Epidermal melanocyte (primary cell): ENCODE results near the gene DPY19L3.
"Not testable (repeated sequence)": the region's sequence is repeated elsewhere in the genome, so short reads cannot be mapped to it uniquely, and the experiment has no call there.

ENCODE experiments used
- DNase-seq: peaks from one replicate; pipeline ENCODE4 v3.0.0; 2011; ENCODE audit warnings: low spot score; ENCODE audit not compliant: insufficient read length

The DPY19L3 gene, protein sequence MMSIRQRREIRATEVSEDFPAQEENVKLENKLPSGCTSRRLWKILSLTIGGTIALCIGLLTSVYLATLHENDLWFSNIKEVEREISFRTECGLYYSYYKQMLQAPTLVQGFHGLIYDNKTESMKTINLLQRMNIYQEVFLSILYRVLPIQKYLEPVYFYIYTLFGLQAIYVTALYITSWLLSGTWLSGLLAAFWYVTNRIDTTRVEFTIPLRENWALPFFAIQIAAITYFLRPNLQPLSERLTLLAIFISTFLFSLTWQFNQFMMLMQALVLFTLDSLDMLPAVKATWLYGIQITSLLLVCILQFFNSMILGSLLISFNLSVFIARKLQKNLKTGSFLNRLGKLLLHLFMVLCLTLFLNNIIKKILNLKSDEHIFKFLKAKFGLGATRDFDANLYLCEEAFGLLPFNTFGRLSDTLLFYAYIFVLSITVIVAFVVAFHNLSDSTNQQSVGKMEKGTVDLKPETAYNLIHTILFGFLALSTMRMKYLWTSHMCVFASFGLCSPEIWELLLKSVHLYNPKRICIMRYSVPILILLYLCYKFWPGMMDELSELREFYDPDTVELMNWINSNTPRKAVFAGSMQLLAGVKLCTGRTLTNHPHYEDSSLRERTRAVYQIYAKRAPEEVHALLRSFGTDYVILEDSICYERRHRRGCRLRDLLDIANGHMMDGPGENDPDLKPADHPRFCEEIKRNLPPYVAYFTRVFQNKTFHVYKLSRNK

GRCh38 chr19:32405431-32406160 is at the start of gene DPY19L3:
TSS of gene DPY19L3 (plus strand) at chr19:32405770. CDS start at chr19:32408254, 2,484 bp downstream.
- peak; percentile 80 for DNase-seq

DNA sequence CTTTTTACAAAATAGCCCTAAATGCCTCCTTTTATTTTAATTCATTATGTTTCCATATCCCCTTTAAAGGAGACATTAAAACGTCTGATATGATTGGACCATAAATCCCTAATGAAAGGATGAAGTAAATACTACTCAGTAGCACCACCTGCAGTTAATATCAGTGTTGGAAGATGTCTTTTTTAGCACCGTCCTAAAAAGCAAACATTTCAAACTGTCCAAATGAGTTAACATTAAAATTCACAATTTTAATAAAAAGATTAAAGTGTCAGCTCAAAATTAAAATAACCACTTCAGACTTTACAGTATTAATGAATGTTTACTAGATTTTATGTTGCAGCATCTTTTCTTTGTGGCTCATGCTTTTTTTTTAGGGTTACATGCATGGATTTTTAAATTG is 47.9 kb upstream of the DPY19L3 start:
- no peak for DNase-seq

GRCh38 chr19:32358321-32358720 is 47.2 kb upstream of the DPY19L3 start:
- DNase-seq, result no peak

DNA sequence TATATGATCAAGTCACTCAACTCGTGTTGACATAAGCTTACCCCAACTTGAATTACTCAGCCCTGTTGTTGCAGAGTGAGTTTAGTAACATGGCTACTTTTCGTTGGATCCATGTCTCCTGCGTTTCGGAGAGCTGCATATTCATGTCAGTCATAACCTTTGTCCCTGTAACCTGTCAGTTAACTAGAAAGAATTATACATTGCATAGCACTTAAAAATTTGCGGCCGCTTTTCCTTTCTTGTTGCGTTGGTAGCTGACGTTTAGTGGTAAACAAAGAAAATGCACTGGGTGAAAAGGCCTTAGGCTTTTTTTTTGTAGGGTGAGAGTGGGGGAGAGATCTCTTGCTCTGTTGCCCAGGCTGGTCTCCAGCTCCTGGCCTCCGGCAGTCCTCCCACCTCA is 46.0 kb upstream of the DPY19L3 start:
- DNase-seq, result no peak

GRCh38 chr19:32361574-32362317 is 43.8 kb upstream of the DPY19L3 start:
- no peak for DNase-seq

DNA sequence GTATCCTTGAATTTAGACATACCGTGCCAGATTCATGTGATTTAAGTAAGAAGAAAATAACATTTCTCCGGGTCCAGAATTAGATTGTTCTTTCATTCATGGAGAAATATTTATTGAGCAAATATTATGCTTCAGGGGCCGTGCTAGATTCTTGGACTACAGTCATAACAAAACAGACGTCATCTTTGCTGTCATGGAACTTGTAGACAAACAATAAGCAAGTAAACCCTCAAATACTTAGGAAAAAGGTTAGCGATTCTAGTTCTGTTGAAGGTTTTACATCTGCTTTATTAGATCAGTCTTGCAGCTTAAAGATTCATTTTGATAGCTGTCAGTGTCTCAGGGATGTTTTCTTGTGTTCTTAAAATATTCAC is 43.3 kb upstream of the DPY19L3 start:
- no peak for DNase-seq

DNA sequence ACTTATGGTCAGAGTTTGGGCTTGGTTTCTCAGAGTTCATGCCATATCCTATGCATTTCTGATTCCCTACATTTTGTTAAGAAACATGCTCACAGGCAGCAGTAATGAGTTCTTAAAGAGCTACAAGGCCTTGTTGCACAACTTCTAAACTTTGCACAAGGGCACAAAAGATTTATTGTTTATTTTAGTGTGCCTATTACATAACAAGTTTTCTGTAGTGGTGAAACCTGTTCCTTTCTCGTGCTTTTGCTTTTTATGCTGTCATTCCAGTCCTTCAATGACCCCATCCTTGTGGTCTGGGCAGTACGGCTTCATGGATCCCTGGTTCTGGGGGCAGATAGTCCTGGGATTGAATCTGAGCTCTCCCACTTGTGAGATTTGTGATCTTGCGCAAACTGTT is 42.4 kb upstream of the DPY19L3 start:
- no peak for DNase-seq

GRCh38 chr19:32363632-32364031 is 41.9 kb upstream of the DPY19L3 start:
- DNase-seq, result no peak

- no peak for DNase-seq
Observed at GRCh38 chr19:32364040-32364439, 41.5 kb upstream of the DPY19L3 start.

DNA sequence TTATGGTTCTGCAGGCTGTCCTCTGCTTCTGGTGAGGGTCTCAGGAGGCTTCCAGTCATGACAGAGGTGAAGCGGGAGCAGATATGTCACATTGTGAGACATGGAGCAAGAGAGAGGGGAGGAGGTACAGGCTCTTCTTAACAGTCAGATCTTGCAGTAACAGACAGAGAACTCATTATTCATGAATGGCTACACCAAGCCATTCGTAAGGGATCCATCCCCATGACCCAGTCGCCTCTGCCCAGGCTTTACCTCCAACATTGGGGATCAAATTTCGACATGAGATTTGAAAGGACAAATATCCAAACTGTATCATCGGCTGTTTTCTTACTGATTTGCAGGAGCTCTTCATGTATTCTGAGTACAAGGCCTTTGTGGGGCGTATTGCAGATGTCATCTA is 38.5 kb upstream of the DPY19L3 start:
- no peak for DNase-seq

DNA sequence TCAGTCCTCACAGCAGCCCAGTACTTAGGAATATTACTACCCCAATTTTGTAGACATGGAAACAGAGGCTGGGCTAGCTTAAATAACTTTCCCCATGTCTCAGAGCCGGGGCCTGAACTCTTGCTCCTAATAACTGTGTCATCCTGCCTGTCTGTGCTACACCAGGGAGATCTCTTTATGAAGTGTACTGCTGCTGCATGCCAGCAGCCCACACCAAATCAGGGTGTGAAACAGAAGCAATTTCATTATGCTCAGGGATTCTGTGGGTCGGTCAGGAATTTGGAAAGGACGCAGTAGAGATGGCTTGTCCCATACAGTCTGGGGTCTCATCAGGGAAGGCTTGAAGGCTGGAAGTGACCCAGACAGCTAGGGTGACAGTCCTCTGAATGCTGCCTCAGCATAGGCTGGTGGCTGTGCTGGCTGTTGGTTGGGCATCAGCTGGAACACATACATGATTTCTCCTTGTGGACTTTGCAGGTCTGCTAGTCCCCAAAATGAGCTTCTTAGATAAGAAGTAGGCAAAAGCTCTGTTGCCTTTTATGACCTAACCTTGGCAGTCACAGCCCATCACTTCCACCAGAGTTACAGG is 37.5 kb upstream of the DPY19L3 start:
- DNase-seq, result no peak

DNA sequence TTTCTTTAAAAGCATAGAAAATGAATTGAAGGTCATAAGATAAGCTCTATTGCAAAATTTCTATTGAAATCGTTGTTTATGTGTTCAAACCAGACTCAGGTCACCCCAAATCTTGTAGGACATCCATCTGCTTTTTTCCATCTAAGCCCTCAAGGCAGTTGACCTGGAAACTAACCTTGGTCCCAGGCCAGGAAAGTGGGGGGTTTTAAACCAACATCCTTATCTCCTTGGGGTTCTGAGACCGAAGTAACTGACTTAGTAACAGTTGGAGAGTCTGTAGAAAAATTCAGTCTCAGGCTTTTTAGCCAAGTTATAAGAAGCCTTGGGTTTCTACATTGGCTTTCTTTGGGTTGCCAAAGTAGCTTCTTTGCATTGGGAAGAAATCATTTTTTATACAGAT is 36.8 kb upstream of the DPY19L3 start:
- no peak for DNase-seq

GRCh38 chr19:32372726-32373517 is 32.6 kb upstream of the DPY19L3 start:
- DNase-seq, result no peak

- DNase-seq, result no peak
Observed at GRCh38 chr19:32373585-32374295, 31.8 kb upstream of the DPY19L3 start.

- not testable (repeated sequence) for DNase-seq
Observed at GRCh38 chr19:32374362-32374761, 31.2 kb upstream of the DPY19L3 start.

DNA sequence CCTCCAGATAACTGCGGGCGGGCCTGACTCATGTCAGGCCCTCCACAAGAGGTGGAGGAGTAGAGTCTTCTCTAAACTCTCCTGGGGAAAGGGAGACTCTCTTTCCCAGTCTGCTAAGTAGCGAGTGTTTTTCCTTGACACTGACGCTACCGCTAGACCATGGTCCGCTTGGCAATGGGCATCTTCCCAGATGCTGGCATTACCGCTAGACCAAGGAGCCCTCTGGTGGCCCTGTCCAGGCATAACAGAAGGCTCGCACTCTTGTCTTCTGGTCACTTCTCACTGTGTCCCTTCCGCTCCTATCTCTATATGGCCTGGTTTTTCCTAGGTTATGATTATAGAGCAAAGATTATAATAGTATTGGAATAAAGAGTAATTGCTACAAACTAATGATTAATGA is 28.5 kb upstream of the DPY19L3 start:
- DNase-seq, result not testable (repeated sequence)

GRCh38 chr19:32380269-32380668 is 25.3 kb upstream of the DPY19L3 start:
- no peak for DNase-seq

DNA sequence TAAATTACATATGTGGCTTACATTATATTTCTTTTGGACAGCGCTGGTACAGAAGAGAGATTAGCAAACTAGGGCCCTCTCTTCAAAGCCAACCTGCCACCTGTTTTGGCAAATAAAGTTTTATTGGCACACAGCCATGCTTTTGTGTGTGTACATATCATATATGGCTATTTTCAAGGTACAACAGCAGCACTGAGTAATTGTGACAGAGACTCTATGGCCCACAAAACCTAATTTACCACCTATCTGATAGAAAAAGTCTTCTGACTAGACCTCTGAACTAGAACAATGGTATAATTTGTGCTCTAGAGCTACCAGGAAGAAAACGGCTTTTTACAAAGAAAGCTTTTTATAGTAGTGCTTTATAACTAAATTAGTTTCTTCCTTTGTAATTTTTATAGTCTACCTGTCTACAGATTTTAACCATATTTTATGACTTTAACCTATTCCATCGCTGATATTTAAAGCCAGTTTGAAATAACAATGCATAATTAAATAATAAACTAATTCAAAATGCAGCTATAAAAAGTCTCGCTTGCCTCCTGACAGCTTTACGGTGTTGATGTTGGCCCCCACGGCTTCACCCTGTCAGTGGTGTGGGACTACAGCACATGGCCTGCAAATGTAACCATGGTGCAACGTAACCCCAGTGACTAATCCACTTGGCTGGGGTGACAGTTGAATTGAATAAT is 17.7 kb upstream of the DPY19L3 start:
- DNase-seq, result peak; percentile 18

DNA sequence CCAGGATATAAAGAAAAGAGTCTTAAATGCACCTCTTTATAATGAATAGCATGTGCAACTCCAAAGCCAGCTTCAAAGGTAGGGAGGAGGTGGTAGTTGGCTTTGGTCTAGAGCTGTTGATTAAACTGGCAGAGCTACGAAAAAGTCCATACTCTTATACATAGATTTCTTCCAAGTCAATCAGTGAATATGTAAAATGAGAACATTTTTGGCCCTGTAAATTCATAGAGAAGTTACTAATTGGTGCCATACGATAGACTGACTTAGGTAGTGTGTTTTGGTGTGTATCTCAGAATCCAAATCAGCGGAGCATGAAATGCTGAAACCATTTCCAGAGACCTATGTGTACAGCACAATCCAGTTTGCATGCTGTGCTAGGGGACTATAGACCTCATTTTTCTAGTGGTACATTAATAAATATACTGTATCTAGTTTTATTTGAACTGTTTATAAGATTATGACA is 17.1 kb upstream of the DPY19L3 start:
- DNase-seq, result no peak
